ENCODE data around the gene IQCM. TPM values are rescaled to one million over a fixed set of nuclear protein-coding genes. Genes with fewer than 3 reads are reported as not detected.

Gene IQCM
- total and polyA plus RNA-seq, 2 donors (not counting 3 experiments of a cell fraction or from before 2014, with no cell fraction given) = not detected

GRCh38 chr4:149690726-149691125, 124.9 kb downstream of the IQCM start:
- CTCF ChIA-PET = no interaction called here
- H3K9me1 ChIP-seq (replicated peaks; ENCODE audit: control insufficient read depth, extremely low read depth, insufficient read depth, low read length) = no peaks in the 10 kb centered on the region
- no peaks in the 10 kb centered on the region for H3K79me2 ChIP-seq (ENCODE audit: control insufficient read depth, insufficient read depth, low read length)
- FAIRE-seq (no peak), DNase-seq (ENCODE audit: low read depth, low spot score) (no peak)
- no peak overlapping the region for H3K27ac ChIP-seq (ENCODE audit: insufficient read depth, low read depth, low read length)
- dilution Hi-C loops (cut with MboI; ENCODE audit: extremely low pct_ligation_motif_present, low sequenced_read_pairs) (no loop called here), intact Hi-C loops (cut with micrococcal nuclease) (no loop called here)
- no peak overlapping the region for H3K4me2 ChIP-seq (ENCODE audit: insufficient read depth, low read length)
- no peaks in the 10 kb centered on the region for H3K36me3 ChIP-seq (ENCODE audit: control insufficient read depth in 2 of 2, extremely low read depth in 1 of 2, insufficient read depth in 2 of 2, low read length in 2 of 2)
- H3K4me1 ChIP-seq (ENCODE audit: control insufficient read depth, extremely low read depth, insufficient read depth, low read length) = no peaks in the 10 kb centered on the region
- H3K9me3 ChIP-seq (replicated peaks; ENCODE audit: control insufficient read depth, insufficient read depth, low read length) = no peaks in the 10 kb centered on the region
- TF ChIP-seq POLR2A (IDR thresholded peaks at IDR 0.05; ENCODE audit: low read depth, low read length) = no peak
- TF ChIP-seq, protein P1, sequence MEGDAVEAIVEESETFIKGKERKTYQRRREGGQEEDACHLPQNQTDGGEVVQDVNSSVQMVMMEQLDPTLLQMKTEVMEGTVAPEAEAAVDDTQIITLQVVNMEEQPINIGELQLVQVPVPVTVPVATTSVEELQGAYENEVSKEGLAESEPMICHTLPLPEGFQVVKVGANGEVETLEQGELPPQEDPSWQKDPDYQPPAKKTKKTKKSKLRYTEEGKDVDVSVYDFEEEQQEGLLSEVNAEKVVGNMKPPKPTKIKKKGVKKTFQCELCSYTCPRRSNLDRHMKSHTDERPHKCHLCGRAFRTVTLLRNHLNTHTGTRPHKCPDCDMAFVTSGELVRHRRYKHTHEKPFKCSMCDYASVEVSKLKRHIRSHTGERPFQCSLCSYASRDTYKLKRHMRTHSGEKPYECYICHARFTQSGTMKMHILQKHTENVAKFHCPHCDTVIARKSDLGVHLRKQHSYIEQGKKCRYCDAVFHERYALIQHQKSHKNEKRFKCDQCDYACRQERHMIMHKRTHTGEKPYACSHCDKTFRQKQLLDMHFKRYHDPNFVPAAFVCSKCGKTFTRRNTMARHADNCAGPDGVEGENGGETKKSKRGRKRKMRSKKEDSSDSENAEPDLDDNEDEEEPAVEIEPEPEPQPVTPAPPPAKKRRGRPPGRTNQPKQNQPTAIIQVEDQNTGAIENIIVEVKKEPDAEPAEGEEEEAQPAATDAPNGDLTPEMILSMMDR (IDR thresholded peaks at IDR 0.05; ENCODE audit: extremely low read depth in 1 of 2, insufficient read depth in 1 of 2, low read depth in 1 of 2, low read length in 2 of 2) = no peak
- no peak for TF ChIP-seq FOS (IDR thresholded peaks at IDR 0.05; ENCODE audit: borderline replicate concordance, insufficient read depth, low read length)
- TF ChIP-seq EZH2 (IDR thresholded peaks at IDR 0.05; ENCODE audit: borderline replicate concordance, low read depth, low read length, severe bottlenecking) = no peak
- no peak for TF ChIP-seq JUN (IDR thresholded peaks at IDR 0.05; ENCODE audit: borderline replicate concordance, insufficient read depth, insufficient read length, low read depth)
- TF ChIP-seq GATA2 (IDR thresholded peaks at IDR 0.05; ENCODE audit: insufficient read depth, insufficient read length, low read depth, low read length) = no peak
- TF ChIP-seq POLR2AphosphoS5 (IDR thresholded peaks at IDR 0.05; ENCODE audit: insufficient read depth, low read depth, low read length) = no peak
- TF ChIP-seq MYC (IDR thresholded peaks at IDR 0.05; ENCODE audit: low read depth, low read length) = no peak
- TF ChIP-seq MAX (IDR thresholded peaks at IDR 0.05; ENCODE audit: insufficient read depth, insufficient read length) = no peak
- no peaks in the 10 kb centered on the region for H4K20me1 ChIP-seq (replicated peaks; ENCODE audit: control insufficient read depth, extremely low read depth, insufficient read depth, low read length)
- no peaks in the 10 kb centered on the region for H3K27me3 ChIP-seq (ENCODE audit: control insufficient read depth in 2 of 2, insufficient read depth in 2 of 2, low read length in 2 of 2)
- H2AFZ ChIP-seq (ENCODE audit: low read depth, low read length) = no peak overlapping the region
- POLR2A ChIA-PET = no interaction called here
- no TSS peak for BruUV-seq (replicated peaks)
- H3K4me3 ChIP-seq (replicated peaks in 1 of 3; ENCODE audit: insufficient read depth in 1 of 3, low read depth in 1 of 3, low read length in 3 of 3) = no peak overlapping the region
- no peak overlapping the region for H3K9ac ChIP-seq (replicated peaks; ENCODE audit: extremely low read depth, insufficient read depth, low read length)
